HepG2 (cell line): ENCODE results near the gene SNX9. TPM values are rescaled to one million over a fixed set of nuclear protein-coding genes. Genes with fewer than 3 reads are reported as not detected.

ENCODE experiments used
- ARID3A ChIP-seq: IDR thresholded peaks from 2 replicates; pipeline ENCODE4 v1.6.1; 2012; ENCODE audit warnings: low read depth, low read length, improper control_type of control experiment
- E2F1 ChIP-seq: sonication (generic); formaldehyde crosslinking; IDR thresholded peaks from 2 replicates; pipeline ENCODE4 v1.5.0; 2020; ENCODE audit warnings: missing genetic modification reagents
- GPN1 ChIP-seq: sonication (generic); formaldehyde crosslinking; IDR thresholded peaks from 2 replicates; pipeline ENCODE4 v1.5.1; 2020; ENCODE audit warnings: missing genetic modification reagents, borderline replicate concordance
- HNF1A ChIP-seq, 2 experiments: sonication (generic) in 1 of 2; formaldehyde crosslinking in 1 of 2; IDR thresholded peaks; 2 replicates each; pipeline versions ENCODE4 v1.4.0 to v1.6.1; 2016 to 2020; ENCODE audit warnings: borderline replicate concordance in 1 of 2, low read depth in 1 of 2, mild to moderate bottlenecking in 1 of 2, missing genetic modification reagents in 1 of 2
- LRRFIP1 ChIP-seq: sonication (generic); formaldehyde crosslinking; conservative IDR thresholded peaks from 2 replicates; pipeline ENCODE4 v1.4.0; 2020; ENCODE audit warnings: missing genetic modification reagents
- MAFG ChIP-seq: sonication (generic); formaldehyde crosslinking; IDR thresholded peaks from 2 replicates; pipeline ENCODE4 v1.5.1; 2020; ENCODE audit warnings: mild to moderate bottlenecking, missing genetic modification reagents
- RFXANK ChIP-seq: IDR thresholded peaks from 2 replicates; pipeline ENCODE4 v1.6.1; 2016
- ZBTB14 ChIP-seq: sonication (generic); formaldehyde crosslinking; IDR thresholded peaks from 2 replicates; pipeline ENCODE4 v1.4.0; 2020; ENCODE audit warnings: missing genetic modification reagents
- ZNF775 ChIP-seq: sonication (generic); formaldehyde crosslinking; IDR thresholded peaks from 2 replicates; pipeline ENCODE4 v1.4.0; 2020; ENCODE audit warnings: missing genetic modification reagents, mild to moderate bottlenecking, moderate library complexity, borderline replicate concordance
- polyA plus RNA-seq, 8 experiments: library from polyadenylated mRNA; depleted of rRNA in 3 of 8; stranded (reverse) in 7 of 8; unstranded in 1 of 8; fragments of >200 nt; fragmentation: Illumina TruSeq in 4 of 8; extraction: Trizol in 4 of 8; gene quantifications; 2 replicates each; pipeline versions ENCODE4 v1.2.1 to v1.2.3, GENCODE V29; 2011 to 2016; ENCODE audit warnings: low read depth in 4 of 8, missing spikeins in 1 of 8, mixed read lengths in 1 of 8; ENCODE audit not compliant: insufficient read depth in 1 of 8
- total RNA-seq, 5 experiments: library from RNA; depleted of rRNA; stranded (reverse); fragments of >200 nt; fragmentation: Illumina TruSeq; extraction: Trizol; gene quantifications; 2 replicates each; pipeline ENCODE4 v1.2.3, GENCODE V29; 2016; ENCODE audit warnings: low read depth in 1 of 5
- TF ChIP-seq, protein P1 (sequence below): IDR thresholded peaks from 2 replicates; pipeline ENCODE4 v1.6.1; 2016; ENCODE audit warnings: missing compliant biosample characterization, missing genetic modification reagents, borderline replicate concordance
- TF ChIP-seq, protein P2 (sequence below): sonication (generic); formaldehyde crosslinking; IDR thresholded peaks from 2 replicates; pipeline ENCODE4 v1.8.0; 2022; ENCODE audit warnings: mild to moderate bottlenecking, missing genetic modification reagents; ENCODE audit not compliant: insufficient replicate concordance

The SNX9 gene
- total and polyA plus RNA-seq, 2 of the 13 experiments (the other 11 are each of a cell fraction or from before 2014, with no cell fraction given): 21.9 to 36.0 TPM

GRCh38 chr6:157985378-157986155, 162.5 kb downstream of the SNX9 start (continued):
- TF ChIP-seq MAFG (CRISPR knock-in tag) (no peak), LRRFIP1 (CRISPR knock-in tag) (no peak; the same call in 1 of the 2 replicates), RFXANK (CRISPR knock-in tag) (peak; percentile 34; the same call in 1 of the 2 replicates), E2F1 (CRISPR knock-in tag) (0 out of 2 replicates have a peak, but pooled peaks have one; percentile 43), ZNF775 (CRISPR knock-in tag) (no peak), GPN1 (CRISPR knock-in tag) (no peak), ZBTB14 (peak; percentile 37; the same call in 1 of the 2 replicates), HNF1A (IDR thresholded peaks at IDR 0.05; ENCODE audit: low read depth) (peak; percentile 82), HNF1A (CRISPR knock-in tag; IDR thresholded peaks at IDR 0.05; ENCODE audit: borderline replicate concordance) (peak; percentile 93; the same call in 1 of the 2 replicates), ARID3A (peak; percentile 89)
- TF ChIP-seq, protein P1, sequence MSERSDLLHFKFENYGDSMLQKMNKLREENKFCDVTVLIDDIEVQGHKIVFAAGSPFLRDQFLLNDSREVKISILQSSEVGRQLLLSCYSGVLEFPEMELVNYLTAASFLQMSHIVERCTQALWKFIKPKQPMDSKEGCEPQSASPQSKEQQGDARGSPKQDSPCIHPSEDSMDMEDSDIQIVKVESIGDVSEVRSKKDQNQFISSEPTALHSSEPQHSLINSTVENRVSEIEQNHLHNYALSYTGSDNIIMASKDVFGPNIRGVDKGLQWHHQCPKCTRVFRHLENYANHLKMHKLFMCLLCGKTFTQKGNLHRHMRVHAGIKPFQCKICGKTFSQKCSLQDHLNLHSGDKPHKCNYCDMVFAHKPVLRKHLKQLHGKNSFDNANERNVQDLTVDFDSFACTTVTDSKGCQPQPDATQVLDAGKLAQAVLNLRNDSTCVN: no peak
- TF ChIP-seq, protein P2, sequence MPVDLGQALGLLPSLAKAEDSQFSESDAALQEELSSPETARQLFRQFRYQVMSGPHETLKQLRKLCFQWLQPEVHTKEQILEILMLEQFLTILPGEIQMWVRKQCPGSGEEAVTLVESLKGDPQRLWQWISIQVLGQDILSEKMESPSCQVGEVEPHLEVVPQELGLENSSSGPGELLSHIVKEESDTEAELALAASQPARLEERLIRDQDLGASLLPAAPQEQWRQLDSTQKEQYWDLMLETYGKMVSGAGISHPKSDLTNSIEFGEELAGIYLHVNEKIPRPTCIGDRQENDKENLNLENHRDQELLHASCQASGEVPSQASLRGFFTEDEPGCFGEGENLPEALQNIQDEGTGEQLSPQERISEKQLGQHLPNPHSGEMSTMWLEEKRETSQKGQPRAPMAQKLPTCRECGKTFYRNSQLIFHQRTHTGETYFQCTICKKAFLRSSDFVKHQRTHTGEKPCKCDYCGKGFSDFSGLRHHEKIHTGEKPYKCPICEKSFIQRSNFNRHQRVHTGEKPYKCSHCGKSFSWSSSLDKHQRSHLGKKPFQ (CRISPR knock-in tag): peak; percentile 80
